ENCODE data around the gene ITGB5. TPM values are rescaled to one million over a fixed set of nuclear protein-coding genes. Genes with fewer than 3 reads are reported as not detected.
"Not testable (repeated sequence)": the region's sequence is repeated elsewhere in the genome, so short reads cannot be mapped to it uniquely, and the experiment has no call there.

ITGB5 gene
- total and polyA plus RNA-seq, 4 experiments from 2014 or later: 0.94 to 5.4 (median 3.4) TPM; not detected in 1

- H3K4me1 Mint-ChIP-seq: peaks cover 2 to 14% (median 8%) of the 10 kb centered on the region in 4 donors
Observed at GRCh38 chr3:124829819-124830554, 57.2 kb downstream of the ITGB5 start.

GRCh38 chr3:124829178-124829818 lies 57.9 kb downstream of the ITGB5 start:
- Mint-ChIP-seq H3K27ac (no peak overlapping the region), H3K36me3 (no peaks in the 10 kb centered on the region), H3K27me3 (peaks cover 2 to 13% of the 10 kb centered on the region in 2 donors), H3K4me3 (no peak overlapping the region), H3K4me1 (peaks cover 0 to 9% (median 5%) of the 10 kb centered on the region in 4 donors), H3K9me3 (peaks cover 0 to 4% (median 0%) of the 10 kb centered on the region in 8 donors)
- no peak overlapping the region for H3K4me3 ChIP-seq (ENCODE audit: low read length in 2 of 2)
- CTCF ChIA-PET (ENCODE audit: partially characterized antibody): interaction anchor here (1.2 kb wide), 1 partner anchor 16 kb away, joined by 3 read pairs; no protein-coding TSS in a partner anchor
- no peak overlapping the region for H3K27ac ChIP-seq (ENCODE audit: low read depth, low read length)
- no peaks in the 10 kb centered on the region for H3K4me1 ChIP-seq (ENCODE audit: insufficient read depth, low read length)
- no peaks in the 10 kb centered on the region for H3K36me3 ChIP-seq (ENCODE audit: insufficient read depth, low read length)
- POLR2A ChIA-PET (ENCODE audit: partially characterized antibody): no interaction called here
- no peaks in the 10 kb centered on the region for H3K9me3 ChIP-seq (ENCODE audit: control insufficient read depth in 1 of 2, low read length in 2 of 2)
- DNase-seq: no peak
- intact Hi-C loops (cut with micrococcal nuclease): no loop called here
- H3K27me3 ChIP-seq (ENCODE audit: insufficient read depth, low read length): no peaks in the 10 kb centered on the region

More at GRCh38 chr3:124829819-124830554, 57.2 kb downstream of the ITGB5 start:
- ChIA-PET CTCF (ENCODE audit: partially characterized antibody) (no interaction called here), POLR2A (ENCODE audit: partially characterized antibody) (no interaction called here)
- Mint-ChIP-seq H3K4me3 (no peak overlapping the region), H3K27ac (no peak overlapping the region), H3K9me3 (peaks cover 0 to 4% (median 0%) of the 10 kb centered on the region in 8 donors), H3K27me3 (peaks cover 3 to 13% of the 10 kb centered on the region in 2 donors), H3K36me3 (no peaks in the 10 kb centered on the region)
- intact Hi-C loops (cut with micrococcal nuclease): no loop called here
- Histone ChIP-seq H3K27me3 (ENCODE audit: insufficient read depth, low read length) (no peaks in the 10 kb centered on the region), H3K36me3 (ENCODE audit: insufficient read depth, low read length) (no peaks in the 10 kb centered on the region), H3K4me3 (ENCODE audit: low read length in 2 of 2) (no peak overlapping the region), H3K27ac (ENCODE audit: low read depth, low read length) (no peak overlapping the region), H3K4me1 (ENCODE audit: insufficient read depth, low read length) (peaks cover 5% of the 10 kb centered on the region), H3K9me3 (ENCODE audit: control insufficient read depth in 1 of 2, low read length in 2 of 2) (no peaks in the 10 kb centered on the region)
- no peak for DNase-seq

GRCh38 chr3:124827476-124828206 lies 59.5 kb downstream of the ITGB5 start:
- H3K4me1 ChIP-seq (ENCODE audit: insufficient read depth, low read length); H3K9me3 ChIP-seq (ENCODE audit: control insufficient read depth in 1 of 2, low read length in 2 of 2); H3K27ac ChIP-seq (ENCODE audit: low read depth, low read length); intact Hi-C loops (cut with micrococcal nuclease); H3K36me3 Mint-ChIP-seq; H3K4me3 ChIP-seq (ENCODE audit: low read length in 2 of 2); H3K27me3 ChIP-seq (ENCODE audit: insufficient read depth, low read length); H3K27ac Mint-ChIP-seq; H3K9me3 Mint-ChIP-seq; H3K4me3 Mint-ChIP-seq; DNase-seq; H3K4me1 Mint-ChIP-seq; POLR2A ChIA-PET (ENCODE audit: partially characterized antibody); H3K36me3 ChIP-seq (ENCODE audit: insufficient read depth, low read length): not testable (repeated sequence)
- CTCF ChIA-PET (ENCODE audit: partially characterized antibody): interaction anchor here (0.8 kb wide), 1 partner anchor 74 kb away, joined by 4 read pairs; no protein-coding TSS in a partner anchor
- H3K27me3 Mint-ChIP-seq: peaks cover 2 to 13% of the 10 kb centered on the region in 2 donors

DNA sequence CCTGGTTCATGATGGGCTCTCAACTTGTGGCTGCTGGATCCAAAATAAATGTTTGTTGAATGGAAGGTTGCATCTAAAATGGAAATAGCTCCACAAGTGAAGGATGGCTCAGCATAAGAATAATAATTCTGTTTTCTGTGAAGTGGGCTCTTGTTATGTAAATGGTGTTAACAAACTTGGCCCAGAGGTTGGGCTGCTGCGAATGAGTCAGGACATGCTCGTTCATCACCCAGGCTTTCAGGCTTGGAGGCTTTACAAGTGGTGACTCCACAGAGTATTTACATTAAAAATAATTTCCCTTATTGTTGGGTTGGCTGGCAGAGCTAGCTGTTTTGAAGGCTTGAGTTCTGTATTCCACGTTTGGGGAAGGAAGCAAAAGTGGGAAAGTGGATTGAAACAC lies 60.5 kb downstream of the ITGB5 start:
- no peak overlapping the region for H3K4me3 Mint-ChIP-seq
- ChIA-PET CTCF (ENCODE audit: partially characterized antibody) (interaction anchor here (0.8 kb wide), 1 partner anchor 75 kb away, joined by 4 read pairs; no protein-coding TSS in a partner anchor), POLR2A (ENCODE audit: partially characterized antibody) (no interaction called here)
- H3K27me3 Mint-ChIP-seq: peaks cover 2 to 13% of the 10 kb centered on the region in 2 donors
- no peaks in the 10 kb centered on the region for H3K4me1 Mint-ChIP-seq
- H3K36me3 ChIP-seq (ENCODE audit: insufficient read depth, low read length): no peaks in the 10 kb centered on the region
- H3K4me1 ChIP-seq (ENCODE audit: insufficient read depth, low read length): no peaks in the 10 kb centered on the region
- no peak overlapping the region for H3K27ac ChIP-seq (ENCODE audit: low read depth, low read length)
- no peaks in the 10 kb centered on the region for H3K36me3 Mint-ChIP-seq
- peaks cover 0 to 4% (median 0%) of the 10 kb centered on the region in 8 donors for H3K9me3 Mint-ChIP-seq
- no peak for DNase-seq
- H3K9me3 ChIP-seq (ENCODE audit: control insufficient read depth in 1 of 2, low read length in 2 of 2): no peaks in the 10 kb centered on the region
- no peak overlapping the region for H3K27ac Mint-ChIP-seq
- no peak overlapping the region for H3K4me3 ChIP-seq (ENCODE audit: low read length in 2 of 2)
- intact Hi-C loops (cut with micrococcal nuclease): no loop called here
- no peaks in the 10 kb centered on the region for H3K27me3 ChIP-seq (ENCODE audit: insufficient read depth, low read length)

- no peak for DNase-seq
- Mint-ChIP-seq H3K9me3 (peaks cover 0 to 4% (median 0%) of the 10 kb centered on the region in 8 donors), H3K36me3 (no peaks in the 10 kb centered on the region), H3K4me3 (no peak overlapping the region), H3K4me1 (no peaks in the 10 kb centered on the region), H3K27me3 (peaks cover 6 to 9% of the 10 kb centered on the region in 2 donors), H3K27ac (no peak overlapping the region)
- intact Hi-C loops (cut with micrococcal nuclease): no loop called here
- H3K4me1 ChIP-seq (ENCODE audit: insufficient read depth, low read length): no peaks in the 10 kb centered on the region
- ChIA-PET POLR2A (ENCODE audit: partially characterized antibody) (no interaction called here), CTCF (ENCODE audit: partially characterized antibody) (no interaction called here)
- no peak overlapping the region for H3K27ac ChIP-seq (ENCODE audit: low read depth, low read length)
- H3K4me3 ChIP-seq (ENCODE audit: low read length in 2 of 2): no peak overlapping the region
- H3K36me3 ChIP-seq (ENCODE audit: insufficient read depth, low read length): no peaks in the 10 kb centered on the region
- H3K27me3 ChIP-seq (ENCODE audit: insufficient read depth, low read length): no peaks in the 10 kb centered on the region
- H3K9me3 ChIP-seq (ENCODE audit: control insufficient read depth in 1 of 2, low read length in 2 of 2): no peaks in the 10 kb centered on the region
Observed at GRCh38 chr3:124824286-124824915, 62.8 kb downstream of the ITGB5 start.

DNA sequence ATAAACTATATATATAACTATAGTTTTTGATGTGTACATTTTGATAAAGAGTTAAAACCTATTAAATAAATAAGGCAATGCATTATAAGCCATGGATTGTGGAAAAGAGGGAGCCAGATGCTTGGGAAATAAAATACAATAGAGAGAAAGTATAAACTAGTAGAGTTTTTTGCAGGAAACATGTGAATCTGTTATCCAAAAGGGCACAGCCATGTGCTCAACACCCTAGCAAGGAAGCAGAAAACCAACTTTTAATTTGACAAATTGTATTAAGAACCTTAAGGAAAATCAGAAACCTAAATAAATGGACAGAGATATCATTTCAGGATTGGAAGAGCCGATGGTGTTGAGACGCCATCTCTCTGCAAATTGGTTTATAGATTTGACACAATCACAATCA lies 63.5 kb downstream of the ITGB5 start:
- no peaks in the 10 kb centered on the region for H3K9me3 ChIP-seq (ENCODE audit: control insufficient read depth in 1 of 2, low read length in 2 of 2)
- peaks cover 7 to 10% of the 10 kb centered on the region in 2 donors for H3K27me3 Mint-ChIP-seq
- no peaks in the 10 kb centered on the region for H3K36me3 Mint-ChIP-seq
- no peak overlapping the region for H3K4me3 ChIP-seq (ENCODE audit: low read length in 2 of 2)
- no peak overlapping the region for H3K27ac ChIP-seq (ENCODE audit: low read depth, low read length)
- ChIA-PET CTCF (ENCODE audit: partially characterized antibody) (no interaction called here), POLR2A (ENCODE audit: partially characterized antibody) (no interaction called here)
- H3K4me1 Mint-ChIP-seq: no peaks in the 10 kb centered on the region
- no peaks in the 10 kb centered on the region for H3K27me3 ChIP-seq (ENCODE audit: insufficient read depth, low read length)
- H3K4me1 ChIP-seq (ENCODE audit: insufficient read depth, low read length): no peaks in the 10 kb centered on the region
- intact Hi-C loops (cut with micrococcal nuclease): no loop called here
- DNase-seq: no peak
- H3K27ac Mint-ChIP-seq: no peak overlapping the region
- H3K36me3 ChIP-seq (ENCODE audit: insufficient read depth, low read length): no peaks in the 10 kb centered on the region
- peaks cover 0 to 4% (median 0%) of the 10 kb centered on the region in 8 donors for H3K9me3 Mint-ChIP-seq
- no peak overlapping the region for H3K4me3 Mint-ChIP-seq

DNA sequence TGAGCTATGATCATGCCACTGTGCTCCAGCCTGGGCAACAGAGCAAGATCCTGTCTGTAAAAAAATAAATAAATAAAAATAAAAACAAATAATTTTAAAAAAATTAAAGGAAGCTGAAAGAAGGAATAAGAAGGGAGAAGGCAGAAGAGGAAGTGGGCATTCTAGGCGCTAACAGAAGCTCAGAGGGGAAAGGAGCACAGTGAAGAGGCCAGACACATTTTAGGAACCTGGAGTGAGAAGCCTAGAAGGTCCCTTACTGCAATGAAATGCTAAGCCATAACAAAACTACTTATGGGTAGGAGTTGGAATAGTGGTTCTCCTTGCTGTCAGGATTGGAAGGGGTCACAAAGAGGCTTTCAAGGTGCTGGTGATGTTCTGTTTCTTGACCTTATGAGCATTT lies 64.0 kb downstream of the ITGB5 start:
- no peaks in the 10 kb centered on the region for H3K4me1 ChIP-seq (ENCODE audit: insufficient read depth, low read length)
- peaks cover 0 to 4% (median 0%) of the 10 kb centered on the region in 8 donors for H3K9me3 Mint-ChIP-seq
- no peaks in the 10 kb centered on the region for H3K9me3 ChIP-seq (ENCODE audit: control insufficient read depth in 1 of 2, low read length in 2 of 2)
- no peak overlapping the region for H3K27ac ChIP-seq (ENCODE audit: low read depth, low read length)
- peaks cover 9 to 10% of the 10 kb centered on the region in 2 donors for H3K27me3 Mint-ChIP-seq
- no peaks in the 10 kb centered on the region for H3K4me1 Mint-ChIP-seq
- POLR2A ChIA-PET (ENCODE audit: partially characterized antibody): no interaction called here
- no peaks in the 10 kb centered on the region for H3K36me3 Mint-ChIP-seq
- no peaks in the 10 kb centered on the region for H3K36me3 ChIP-seq (ENCODE audit: insufficient read depth, low read length)
- no peak overlapping the region for H3K27ac Mint-ChIP-seq
- DNase-seq: no peak
- H3K4me3 ChIP-seq (ENCODE audit: low read length in 2 of 2): no peak overlapping the region
- intact Hi-C loops (cut with micrococcal nuclease): no loop called here
- no peak overlapping the region for H3K4me3 Mint-ChIP-seq
- H3K27me3 ChIP-seq (ENCODE audit: insufficient read depth, low read length): no peaks in the 10 kb centered on the region
- CTCF ChIA-PET (ENCODE audit: partially characterized antibody): no interaction called here

All from CD4-positive, alpha-beta memory T cell (primary cell).